ENCODE data around the gene TMEM184B.

DNA sequence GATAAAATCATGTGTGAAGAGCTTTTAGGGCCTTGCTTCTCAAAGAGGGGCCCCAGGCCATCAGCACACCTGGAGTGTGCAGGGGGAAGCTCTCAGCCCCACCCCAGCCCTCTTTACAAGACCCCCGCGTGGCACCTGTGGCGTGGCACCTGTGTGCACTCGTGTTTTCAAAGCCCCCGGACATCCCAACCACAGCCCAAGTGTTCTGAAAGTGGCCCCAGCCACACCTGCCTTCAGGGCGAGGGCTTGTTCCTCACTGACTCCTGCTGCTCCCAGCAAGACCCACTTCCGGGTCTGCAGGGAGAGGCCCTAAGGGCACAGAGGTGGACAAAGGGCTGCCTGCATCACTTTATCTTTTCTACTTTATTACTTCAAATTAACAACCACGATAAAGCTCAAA, 17.5 kb upstream of the TMEM184B start:
- TF ChIP-seq CTCF (conservative IDR thresholded peaks at IDR 0.05) (no peak), ZFX (IDR thresholded peaks at IDR 0.05) (no peak)
